MM.1S (cell line): ENCODE measurements around the gene OR6K3.

ENCODE experiments used
- DNase-seq: peaks from one replicate; pipeline ENCODE4 v3.0.0-alpha.2; 2015
- H2AFZ ChIP-seq: fragments of 300-600 bp; sonication (generic); 2 replicates; pipeline ENCODE4 v1.6.0; 2016; ENCODE audit warnings: antibody characterized with exemption, low read length
- H3F3A ChIP-seq: fragments of 300-600 bp; sonication (generic); 2 replicates; pipeline ENCODE4 v1.6.1; 2016; ENCODE audit warnings: mild to moderate bottlenecking, antibody characterized with exemption, low read length, moderate library complexity, mixed read lengths; ENCODE audit not compliant: insufficient read depth
- H3K27ac ChIP-seq: fragments of 300-600 bp; sonication (generic); 2 replicates; pipeline ENCODE4 v1.5.1; 2016; ENCODE audit warnings: mild to moderate bottlenecking, low read length
- H3K27me3 ChIP-seq: fragments of 300-600 bp; sonication (generic); replicated peaks from 2 replicates; pipeline ENCODE4 v1.6.0; 2016; ENCODE audit warnings: low read length; ENCODE audit not compliant: insufficient read depth
- H3K36me3 ChIP-seq: fragments of 300-600 bp; sonication (generic); replicated peaks from 2 replicates; pipeline ENCODE4 v1.6.1; 2016; ENCODE audit warnings: mild to moderate bottlenecking, low read length, mixed read lengths; ENCODE audit not compliant: insufficient read depth
- H3K4me1 ChIP-seq: fragments of 300-600 bp; sonication (generic); 2 replicates; pipeline ENCODE4 v1.6.1; 2016; ENCODE audit warnings: low read length, mixed read lengths
- H3K4me2 ChIP-seq: fragments of 300-600 bp; sonication (generic); 2 replicates; pipeline ENCODE4 v1.6.0; 2016; ENCODE audit warnings: low read depth, low read length
- H3K4me3 ChIP-seq: fragments of 300-600 bp; sonication (generic); 2 replicates; pipeline ENCODE4 v1.5.1; 2016; ENCODE audit warnings: low read length, mixed read lengths
- H3K79me2 ChIP-seq: fragments of 300-600 bp; sonication (generic); 2 replicates; pipeline ENCODE4 v1.6.1; 2016; ENCODE audit warnings: mixed run types, low read length, mixed read lengths
- H3K9ac ChIP-seq: fragments of 300-600 bp; sonication (generic); 2 replicates; pipeline ENCODE4 v1.6.1; 2016; ENCODE audit warnings: low read length, mixed read lengths
- H3K9me2 ChIP-seq: fragments of 300-600 bp; sonication (generic); replicated peaks from 2 replicates; pipeline ENCODE4 v1.6.1; 2016; ENCODE audit warnings: mild to moderate bottlenecking, low read length, mixed read lengths; ENCODE audit not compliant: insufficient read depth
- H3K9me3 ChIP-seq: fragments of 300-600 bp; sonication (generic); replicated peaks from 2 replicates; pipeline ENCODE4 v1.6.1; 2016; ENCODE audit warnings: mild to moderate bottlenecking, low read length, mixed read lengths; ENCODE audit not compliant: insufficient read depth
- H4K20me1 ChIP-seq: fragments of 300-600 bp; sonication (generic); 2 replicates; pipeline ENCODE4 v1.6.1; 2016; ENCODE audit warnings: mild to moderate bottlenecking, low read length, moderate library complexity, mixed read lengths; ENCODE audit not compliant: insufficient read depth
- CTCF ChIP-seq: fragments of 300-600 bp; sonication (generic); IDR thresholded peaks from 2 replicates; pipeline ENCODE4 v1.5.1; 2016; ENCODE audit warnings: antibody characterized with exemption, low read length, mixed read lengths
- EZH2 ChIP-seq: fragments of 300-600 bp; sonication (generic); optimal IDR thresholded peaks from 2 replicates; pipeline ENCODE3; 2017; ENCODE audit warnings: low read depth, mild to moderate bottlenecking, antibody characterized with exemption, low read length, mixed read lengths
- EZH2phosphoT487 ChIP-seq: fragments of 300-600 bp; sonication (generic); IDR thresholded peaks from 2 replicates; pipeline ENCODE4 v1.6.1; 2018; ENCODE audit warnings: antibody characterized with exemption, low read length

Gene OR6K3

DNA sequence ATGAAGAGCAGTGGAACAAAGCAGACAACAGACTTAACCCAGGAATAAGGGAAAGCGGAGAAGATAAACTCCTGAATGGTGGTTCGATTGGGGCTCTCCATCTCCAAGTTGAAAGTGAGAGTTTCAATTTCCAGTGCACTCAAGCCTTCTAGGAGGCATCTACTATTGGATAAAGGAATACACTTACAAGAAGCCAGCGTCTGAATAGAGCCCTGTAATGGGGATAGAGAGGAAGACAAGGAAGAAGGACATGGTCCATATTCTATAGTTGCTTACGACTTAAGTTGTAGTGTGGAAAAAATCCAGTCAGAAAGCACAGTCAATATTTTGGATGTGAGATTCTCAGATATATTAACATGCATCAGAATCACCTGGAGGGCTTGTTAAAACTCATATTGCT, 20.0 kb downstream of the OR6K3 start, which contains the start of gene OR6K2:
Gene OR6K2, minus strand, starts transcription at position 101 of the 400 bp plus-strand sequence. Its CDS starts 0 bp downstream, at position 101.
- no peaks in the 10 kb centered on the region for H3K9me3 ChIP-seq
- H3K79me2 ChIP-seq, result no peaks in the 10 kb centered on the region
- no peaks in the 10 kb centered on the region for H3K36me3 ChIP-seq
- H3F3A ChIP-seq, result no peaks in the 10 kb centered on the region
- no peak for DNase-seq
- H3K4me3 ChIP-seq, result no peak within 1 kb of the TSS
- no peaks in the 10 kb centered on the region for H3K4me1 ChIP-seq
- no peaks in the 10 kb centered on the region for H4K20me1 ChIP-seq
- no peak within 1 kb of the TSS for H2AFZ ChIP-seq
- H3K4me2 ChIP-seq, result no peak within 1 kb of the TSS
- TF ChIP-seq EZH2phosphoT487 (no peak), CTCF (no peak), EZH2 (no peak)
- no peak within 1 kb of the TSS for H3K9ac ChIP-seq
- H3K27ac ChIP-seq, result no peak within 1 kb of the TSS
- no peaks in the 10 kb centered on the region for H3K27me3 ChIP-seq
- no peaks in the 10 kb centered on the region for H3K9me2 ChIP-seq

DNA sequence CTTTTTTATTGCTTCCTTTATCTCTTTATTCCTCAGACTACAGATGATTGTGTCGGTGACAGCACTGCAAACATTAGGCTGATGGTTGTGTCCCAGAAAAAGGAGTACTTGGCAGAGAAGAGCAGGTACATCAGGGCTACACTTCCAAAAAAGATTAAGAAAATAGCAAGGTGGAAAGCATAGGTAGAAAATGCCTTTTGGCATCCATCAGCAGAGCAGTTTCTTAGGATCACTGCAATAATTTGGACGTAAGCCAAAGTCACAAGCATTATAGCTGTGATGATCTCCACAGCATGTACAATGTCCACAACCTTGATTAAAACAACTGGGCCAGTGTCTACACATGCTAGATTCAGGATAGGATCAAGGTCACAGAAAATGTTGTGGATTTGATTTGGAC, 25.9 kb downstream of the OR6K3 start:
- Histone ChIP-seq H3K4me3 (no peak overlapping the region), H3K4me2 (no peak overlapping the region), H3K27ac (no peak overlapping the region), H3F3A (no peaks in the 10 kb centered on the region), H3K9me2 (no peaks in the 10 kb centered on the region), H3K9me3 (no peaks in the 10 kb centered on the region), H4K20me1 (no peaks in the 10 kb centered on the region), H3K9ac (no peak overlapping the region), H2AFZ (no peak overlapping the region), H3K27me3 (no peaks in the 10 kb centered on the region), H3K79me2 (no peaks in the 10 kb centered on the region), H3K4me1 (no peaks in the 10 kb centered on the region), H3K36me3 (no peaks in the 10 kb centered on the region)
- no peak for DNase-seq
- TF ChIP-seq EZH2phosphoT487 (no peak), CTCF (no peak)

GRCh38 chr1:158692356-158692755, 28.2 kb downstream of the OR6K3 start:
- Histone ChIP-seq H3K9me2 (no peaks in the 10 kb centered on the region), H3F3A (no peaks in the 10 kb centered on the region)

More at GRCh38 chr1:158692356-158692755, 28.2 kb downstream of the OR6K3 start:
- DNase-seq, result no peak
- H3K36me3 ChIP-seq, result no peaks in the 10 kb centered on the region
- no peak overlapping the region for H3K9ac ChIP-seq
- no peak overlapping the region for H3K4me2 ChIP-seq
- no peaks in the 10 kb centered on the region for H3K27me3 ChIP-seq
- H4K20me1 ChIP-seq, result no peaks in the 10 kb centered on the region
- H3K4me3 ChIP-seq, result no peak overlapping the region
- no peak overlapping the region for H2AFZ ChIP-seq
- no peaks in the 10 kb centered on the region for H3K79me2 ChIP-seq
- H3K27ac ChIP-seq, result no peak overlapping the region
- no peaks in the 10 kb centered on the region for H3K4me1 ChIP-seq
- no peak for TF ChIP-seq CTCF
- TF ChIP-seq EZH2, result no peak
- TF ChIP-seq EZH2phosphoT487, result no peak
- no peaks in the 10 kb centered on the region for H3K9me3 ChIP-seq
